ENCODE data around the gene MMP1. TPM values are rescaled to one million over a fixed set of nuclear protein-coding genes. Genes with fewer than 3 reads are reported as not detected.

The MMP1 gene
- total and polyA plus RNA-seq, 2 of the 13 experiments (the other 11 are each of a cell fraction or from before 2014, with no cell fraction given): 0.09 to 0.21 TPM

DNA sequence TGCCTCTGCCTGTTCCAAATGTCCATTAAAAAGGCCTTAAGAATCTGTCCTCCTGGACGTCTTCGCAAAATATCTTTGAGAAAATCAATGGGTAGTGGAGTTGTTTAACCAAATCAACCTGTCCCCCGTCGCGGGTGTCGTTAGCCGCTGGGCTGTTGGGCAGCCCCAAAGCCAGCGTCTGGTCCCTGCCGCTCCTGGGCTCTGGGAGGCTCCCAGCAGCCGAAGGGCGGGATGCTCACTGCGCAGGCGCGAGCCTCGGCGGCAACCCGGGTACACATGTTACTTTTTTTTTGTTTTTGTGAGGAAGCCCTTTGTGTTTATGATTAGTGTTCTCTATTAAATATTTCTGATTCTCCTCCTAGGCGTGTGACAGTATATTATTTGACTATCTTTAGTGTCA, 30.2 kb downstream of the MMP1 start:
- Histone ChIP-seq H3K79me2 (ENCODE audit: insufficient read depth, low read length) (no peaks in the 10 kb centered on the region), H3K9ac (ENCODE audit: insufficient read depth, low read depth, low read length) (no peak overlapping the region), H3K4me1 (ENCODE audit: insufficient read depth, low read length) (no peaks in the 10 kb centered on the region), H3K27ac (ENCODE audit: extremely low read length, insufficient read depth, low read length) (no peak overlapping the region), H3K4me3 (replicated peaks in 1 of 3; ENCODE audit: insufficient read depth in 1 of 3, low read depth in 2 of 3, low read length in 3 of 3) (no peak overlapping the region), H3K27me3 (ENCODE audit: control insufficient read depth in 1 of 2, insufficient read depth in 2 of 2, low read length in 2 of 2) (peaks cover 0 to 10% of the 10 kb centered on the region in 2 experiments; a peak in 2 of 5 replicates), H3K9me3 (ENCODE audit: low read length) (no peaks in the 10 kb centered on the region), H2AFZ (ENCODE audit: low read length) (no peak overlapping the region), H4K20me1 (ENCODE audit: insufficient read depth, low read length) (no peaks in the 10 kb centered on the region), H3K36me3 (replicated peaks in 1 of 2; ENCODE audit: control insufficient read depth in 1 of 2, insufficient read depth in 2 of 2, low read length in 2 of 2) (no peaks in the 10 kb centered on the region), H3K4me2 (ENCODE audit: low read depth, low read length) (no peak overlapping the region)
- in situ Hi-C loops (cut with HindIII; ENCODE audit: extremely low pct_ligation_motif_present, low pct_unique_long_range_greater_than_20kb) (no loop called here), intact Hi-C loops (cut with micrococcal nuclease; ENCODE audit: unreplicated experiment) (no loop called here)
- DNase-seq (ENCODE audit: low spot score) (no peak), FAIRE-seq (no peak), ATAC-seq (no peak)
- WGBS (ENCODE audit: low lambda C conversion rate): 55% methylated on average over 13 of the region's 18 CpGs
- ChIA-PET POLR2A (no interaction called here), CTCF (ENCODE audit: low intra/inter-chr PET ratio, low total read pairs) (no interaction called here)
- no TSS peak for BruUV-seq (replicated peaks)
- no peak for TF ChIP-seq ZNF260 (CRISPR knock-in tag; IDR thresholded peaks at IDR 0.05; ENCODE audit: borderline replicate concordance, low read depth)
- TF ChIP-seq ZNF737 (CRISPR knock-in tag; IDR thresholded peaks at IDR 0.05; ENCODE audit: borderline replicate concordance): no peak
- TF ChIP-seq ZNF441 (CRISPR knock-in tag; IDR thresholded peaks at IDR 0.05; ENCODE audit: borderline replicate concordance): no peak
- TF ChIP-seq HBP1 (CRISPR knock-in tag; IDR thresholded peaks at IDR 0.05; ENCODE audit: low read depth): no peak
- no peak for TF ChIP-seq POGZ (CRISPR knock-in tag; IDR thresholded peaks at IDR 0.05)
- no peak for TF ChIP-seq ISX (CRISPR knock-in tag; conservative IDR thresholded peaks at IDR 0.05)
- no peak for TF ChIP-seq ZFY (CRISPR knock-in tag; IDR thresholded peaks at IDR 0.05)
- TF ChIP-seq ZNF740 (CRISPR knock-in tag; IDR thresholded peaks at IDR 0.05): no peak
- TF ChIP-seq PRMT3 (CRISPR knock-in tag; IDR thresholded peaks at IDR 0.05; ENCODE audit: borderline replicate concordance, low read depth): no peak
- TF ChIP-seq ZNF136 (CRISPR knock-in tag; IDR thresholded peaks at IDR 0.05; ENCODE audit: low read depth): no peak
- TF ChIP-seq ZNF230 (CRISPR knock-in tag; IDR thresholded peaks at IDR 0.05): no peak
- TF ChIP-seq SMYD3 (CRISPR knock-in tag; IDR thresholded peaks at IDR 0.05): no peak
- TF ChIP-seq ZNF670 (CRISPR knock-in tag; IDR thresholded peaks at IDR 0.05; ENCODE audit: borderline replicate concordance): no peak
- no peak for TF ChIP-seq IRX3 (CRISPR knock-in tag; IDR thresholded peaks at IDR 0.05; ENCODE audit: borderline replicate concordance, low read depth)
- no peak for TF ChIP-seq ZNF672 (CRISPR knock-in tag; IDR thresholded peaks at IDR 0.05)
- TF ChIP-seq NCOA5 (CRISPR knock-in tag; IDR thresholded peaks at IDR 0.05): no peak
- TF ChIP-seq SRSF1 (optimal IDR thresholded peaks at IDR 0.05; ENCODE audit: low read depth, low read length): no peak

All from HepG2 (cell line).